ENCODE results near the gene BBS9.
"Not testable (repeated sequence)": the region's sequence is repeated elsewhere in the genome, so short reads cannot be mapped to it uniquely, and the experiment has no call there.

BBS9 gene

GRCh38 chr7:33128990-33129805, at the start of gene BBS9:
Gene BBS9, plus strand, starts transcription at chr7:33129564. Its CDS starts 16,689 bp downstream, at chr7:33146253.
- peak; percentile 86 for DNase-seq

DNA sequence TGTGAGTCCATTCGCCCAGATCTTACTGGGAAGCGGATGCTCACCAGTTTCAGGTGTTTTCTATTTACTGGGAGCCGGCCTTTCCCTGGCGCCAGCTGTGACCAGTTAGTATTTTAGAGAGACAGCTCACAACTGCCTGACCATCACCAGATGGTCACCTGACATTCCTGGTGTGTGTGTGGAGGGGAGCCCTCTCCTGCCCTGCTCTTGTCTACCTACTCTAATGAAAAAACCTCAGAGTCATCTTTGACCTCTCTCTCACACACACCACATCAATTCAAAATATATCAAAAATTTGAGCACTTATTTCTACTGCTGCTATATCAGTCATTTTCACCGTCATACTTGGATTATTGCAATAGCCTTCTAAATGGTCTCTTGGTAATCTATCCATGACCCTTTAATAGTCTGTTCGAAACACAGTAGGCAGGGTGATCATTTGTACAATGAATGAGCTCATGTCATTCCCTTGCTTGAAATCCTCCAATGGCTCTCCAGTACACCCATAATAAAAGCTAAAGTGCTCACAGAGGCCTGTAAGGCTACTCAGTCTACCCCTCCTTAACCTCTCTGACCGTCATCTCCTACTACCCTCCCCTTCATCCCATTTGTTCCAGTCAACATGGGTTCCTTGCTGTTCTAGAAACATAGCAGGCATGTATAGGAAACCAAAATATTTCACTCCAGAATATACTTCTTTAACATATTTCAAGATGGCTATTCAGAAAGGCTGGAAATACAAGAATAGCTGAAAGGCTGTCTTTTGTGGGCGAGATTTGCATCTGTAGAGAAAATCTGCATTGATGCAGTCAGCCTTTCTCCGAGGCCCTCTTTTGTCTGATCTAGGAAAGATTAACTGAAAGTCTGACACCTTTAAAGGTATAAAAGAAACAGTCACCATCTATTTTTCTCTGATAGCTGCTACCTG, 49.3 kb upstream of the BBS9 start:
- no peak for DNase-seq

- no peak for DNase-seq
Observed at GRCh38 chr7:33087356-33087755, 42.0 kb upstream of the BBS9 start.

DNA sequence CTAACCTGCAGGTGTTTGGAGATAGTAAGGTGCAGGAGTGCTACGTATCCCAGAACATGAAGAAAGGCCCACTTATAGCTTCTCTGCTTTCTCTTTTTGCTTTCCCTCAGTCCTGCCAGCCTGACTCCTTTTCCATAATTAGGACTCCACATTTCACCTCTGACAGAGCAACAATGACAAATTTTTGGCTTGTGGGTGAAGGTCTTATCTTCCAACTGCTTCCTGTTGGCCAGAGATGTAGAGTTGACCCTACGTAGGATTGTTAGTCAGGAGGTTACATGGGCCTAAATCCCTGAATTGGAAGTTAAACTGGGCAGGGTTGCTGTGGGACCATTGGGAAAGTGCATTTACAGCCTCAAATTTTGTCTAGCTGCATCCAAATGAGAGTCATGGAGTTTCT, 41.5 kb upstream of the BBS9 start:
- no peak for DNase-seq

DNA sequence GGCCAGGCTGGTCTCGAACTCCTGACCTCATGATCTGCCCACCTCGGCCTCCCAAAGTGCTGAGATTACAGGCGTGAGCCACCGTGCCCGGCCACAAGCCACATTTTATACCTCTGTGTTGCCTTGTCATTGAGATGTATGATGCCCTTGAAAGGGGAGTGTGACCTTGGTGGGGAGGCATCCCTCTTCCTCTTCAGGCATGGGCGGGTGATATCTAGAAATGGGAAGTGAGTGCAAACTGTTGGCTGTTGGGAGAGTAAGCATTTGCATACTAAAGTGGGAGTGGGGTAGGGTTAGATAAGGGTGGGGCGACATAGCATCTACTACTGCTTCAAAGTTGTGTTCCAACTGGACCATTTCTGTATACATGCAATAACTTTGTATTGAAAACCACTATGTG, 40.2 kb upstream of the BBS9 start:
- no peak for DNase-seq

GRCh38 chr7:33091111-33091531, 38.2 kb upstream of the BBS9 start:
- no peak for DNase-seq

DNA sequence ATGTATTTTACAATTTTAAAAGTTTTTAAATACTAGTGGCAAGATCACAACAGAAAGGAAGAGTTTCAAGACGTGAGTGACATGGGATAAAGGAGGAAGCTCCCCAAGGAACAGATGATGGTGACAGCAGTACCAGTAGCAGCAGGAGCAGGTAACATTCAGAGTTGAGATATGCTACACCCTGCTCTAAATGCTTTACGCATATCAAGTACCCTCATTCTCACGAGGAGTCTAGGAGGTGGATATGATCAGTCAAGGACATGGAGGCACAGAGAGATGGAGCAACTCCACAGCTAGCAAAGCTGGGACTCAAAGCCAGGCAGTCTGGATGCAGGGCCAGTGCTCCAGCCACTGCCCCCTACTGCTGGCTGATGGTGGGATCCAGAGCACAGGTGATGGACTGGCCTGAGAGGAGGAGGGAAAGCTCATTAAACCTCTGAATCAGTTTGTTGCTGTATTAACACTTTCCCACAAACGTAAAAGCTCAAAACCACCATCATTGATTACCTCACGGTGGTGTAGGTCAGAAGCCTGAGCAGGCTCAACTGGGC, 37.6 kb upstream of the BBS9 start:
- DNase-seq: no peak

- DNase-seq: no peak
Observed at GRCh38 chr7:33093266-33093665, 36.1 kb upstream of the BBS9 start.

GRCh38 chr7:33094745-33095275, 34.6 kb upstream of the BBS9 start:
- not testable (repeated sequence) for DNase-seq

- no peak for DNase-seq
Observed at GRCh38 chr7:33099154-33099940, 30.0 kb upstream of the BBS9 start.

DNA sequence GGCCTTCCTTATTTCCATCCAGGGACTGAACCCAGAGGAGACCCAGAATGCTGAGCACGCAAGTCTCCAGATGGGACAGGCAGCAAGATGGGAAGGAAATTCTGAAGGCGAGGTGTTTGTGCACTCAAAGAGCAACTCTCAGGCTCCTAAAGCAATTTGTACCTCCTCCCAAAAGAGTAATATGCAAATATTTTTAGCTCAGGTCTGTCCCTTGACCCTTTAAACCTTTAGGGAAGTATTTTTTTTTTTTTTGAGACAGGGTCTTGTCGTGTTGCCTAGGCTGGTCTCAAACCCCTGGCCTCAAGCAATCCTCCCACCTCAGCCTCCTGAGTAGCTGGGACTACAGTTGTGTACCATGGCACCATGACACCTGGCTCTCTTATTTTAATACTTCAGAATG, 28.6 kb upstream of the BBS9 start:
- no peak for DNase-seq

- no peak for DNase-seq
Observed at GRCh38 chr7:33101906-33102305, 27.5 kb upstream of the BBS9 start.

GRCh38 chr7:33107136-33108066, 22.0 kb upstream of the BBS9 start:
- peak; percentile 2 for DNase-seq

GRCh38 chr7:33108554-33109004, 20.8 kb upstream of the BBS9 start:
- DNase-seq: no peak

DNA sequence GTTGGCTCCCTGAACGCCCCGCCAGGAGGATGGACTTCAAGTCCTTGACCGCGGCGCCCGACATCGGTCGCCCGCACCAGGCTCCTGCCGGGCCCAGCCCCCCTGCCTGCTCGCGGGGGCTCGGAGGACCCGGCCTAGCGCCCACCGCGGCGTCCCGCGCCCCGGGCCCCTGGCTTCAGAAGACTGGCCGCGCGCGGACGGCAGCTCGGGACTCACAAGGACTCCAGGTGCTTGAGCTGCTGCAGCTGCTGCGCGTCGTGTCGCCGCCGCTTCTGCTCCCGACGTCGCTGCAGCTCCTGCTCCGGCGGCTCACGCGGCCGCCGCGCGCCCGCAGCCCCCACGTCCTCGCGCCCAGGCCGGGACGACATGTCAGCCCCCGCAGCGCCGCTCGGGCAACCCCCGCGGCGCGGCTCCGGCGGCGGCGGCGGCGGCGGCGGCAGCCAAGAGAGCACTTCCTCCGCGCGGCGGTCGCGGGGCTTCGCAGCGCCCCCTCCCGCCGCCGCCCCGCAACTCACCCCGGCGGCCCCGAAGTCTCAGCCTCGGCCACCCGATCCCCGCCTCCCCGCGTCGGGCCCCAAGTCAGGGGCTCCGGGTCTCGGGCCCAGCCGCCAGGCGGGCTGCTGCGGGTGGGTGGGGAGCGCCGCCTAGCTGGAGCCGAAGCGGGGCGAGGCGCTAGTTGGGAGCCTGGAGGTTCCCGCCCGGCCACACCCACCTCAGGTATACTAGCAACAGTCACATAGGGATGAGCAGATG, 20.2 kb upstream of the BBS9 start, which contains the start of gene RP9:
Gene RP9, minus strand, starts transcription at position 400 of the 753 bp plus-strand sequence. Its CDS starts 32 bp downstream, at position 368.
- peak; percentile 33 for DNase-seq

DNA sequence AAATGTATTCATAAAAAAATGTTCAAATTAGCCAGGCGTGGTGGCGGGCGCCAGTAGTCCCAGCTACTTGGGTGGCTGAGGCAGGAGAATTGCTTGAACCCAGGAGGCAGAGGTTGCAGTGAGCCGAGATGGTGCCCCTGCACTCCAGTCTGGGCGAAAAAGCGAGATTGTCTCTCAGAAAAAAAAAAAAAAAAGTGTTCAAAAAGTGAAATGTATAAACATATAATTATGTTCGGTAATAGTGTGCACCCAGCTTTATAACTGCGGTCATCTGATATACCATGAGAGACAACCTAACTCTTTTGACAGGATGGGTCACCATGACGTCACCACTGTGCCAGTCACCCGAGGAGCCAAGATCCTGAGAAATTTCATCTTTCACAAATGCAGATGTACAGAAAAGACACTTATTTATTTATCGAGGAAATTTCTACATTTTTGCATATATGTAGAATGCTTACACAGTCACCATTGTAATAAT, 19.6 kb upstream of the BBS9 start:
- DNase-seq: peak; percentile 3

DNA sequence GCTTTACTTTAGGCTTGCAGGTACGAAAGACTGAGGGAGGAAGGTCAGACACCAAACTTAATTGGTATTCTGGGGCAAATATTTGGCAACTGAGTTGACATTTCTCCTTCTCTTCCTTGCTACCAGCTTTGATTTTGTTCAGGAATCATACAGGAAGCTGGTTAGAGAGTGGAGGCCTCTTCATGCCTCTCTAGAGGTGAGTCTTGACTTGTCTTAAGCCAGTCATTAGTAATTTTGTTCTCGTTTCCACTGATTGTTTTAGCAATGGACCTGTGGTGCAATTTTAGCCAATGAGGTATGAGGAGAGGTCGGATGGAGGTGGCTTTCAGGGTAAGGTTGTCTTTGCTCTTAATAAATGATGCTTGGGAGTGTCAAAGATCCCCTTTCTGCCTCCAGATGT, 17.8 kb upstream of the BBS9 start:
- DNase-seq: no peak

- no peak for DNase-seq
Observed at GRCh38 chr7:33114976-33115375, 14.4 kb upstream of the BBS9 start.

DNA sequence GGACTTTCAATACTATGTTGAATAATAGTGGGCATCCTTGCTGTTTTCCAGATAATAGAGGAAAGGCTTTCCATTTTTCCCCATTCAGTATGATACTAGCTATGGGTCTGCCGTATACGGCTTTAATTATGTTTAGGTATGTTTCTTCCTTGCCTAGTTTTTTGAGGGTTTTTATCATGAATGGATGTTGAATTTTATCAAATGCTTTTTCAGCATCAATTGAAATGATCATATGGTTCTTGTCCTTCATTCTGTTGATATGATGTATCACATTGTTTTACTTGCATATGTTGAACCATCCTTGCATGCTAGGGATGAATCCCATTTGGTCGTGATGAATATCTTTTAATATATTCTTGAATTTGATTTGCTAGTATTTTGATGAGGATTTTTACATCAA, 11.0 kb upstream of the BBS9 start:
- no peak for DNase-seq

DNA sequence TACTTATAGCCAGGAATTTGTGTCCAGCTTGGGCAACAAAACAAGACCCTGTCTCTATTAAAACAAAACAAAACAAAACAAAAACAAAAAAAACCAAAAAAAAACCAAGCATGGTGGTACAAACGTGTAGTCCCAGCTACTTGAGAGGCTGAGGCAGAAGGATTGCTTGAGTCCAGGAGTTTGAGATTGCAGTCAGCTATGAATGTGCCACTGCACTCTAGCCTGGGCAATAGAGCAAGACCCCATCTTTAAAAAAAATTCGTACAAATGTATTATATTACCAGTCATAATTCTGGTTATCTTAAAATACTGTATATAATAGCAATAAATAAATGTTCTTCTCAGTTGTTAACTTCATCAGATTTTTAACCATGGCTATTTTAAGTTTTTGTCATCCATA, 2.3 kb upstream of the BBS9 start:
- no peak for DNase-seq

Measured in NCI-H446 treated with DMSO at 0.1 percent for 48 hours (cell line).